ENCODE data around the gene KLF11. TPM values are rescaled to one million over a fixed set of nuclear protein-coding genes. Genes with fewer than 3 reads are reported as not detected.

Gene KLF11
- total and polyA plus RNA-seq, 9 of the 15 experiments (the other 6 are each of a cell fraction or from before 2014, with no cell fraction given): 2.1 to 13.4 (median 6.5) TPM

- CTCF ChIA-PET (ENCODE audit: low intra/inter-chr PET ratio): no interaction called here
- ATAC-seq (no peak), DNase-seq (ENCODE audit: extremely low read depth in 1 of 4, low spot score in 3 of 4) (no peak), FAIRE-seq (peak; percentile 44)
- 64% methylated on average over 5 of the region's 5 CpGs for WGBS (ENCODE audit: insufficient coverage, low coverage, missing lambda C conversion rate)
- H3K27me3 ChIP-seq (ENCODE audit: control insufficient read depth in 2 of 2, insufficient read depth in 2 of 2, low read length in 2 of 2): no peaks in the 10 kb centered on the region
- no peak overlapping the region for H2AFZ ChIP-seq (ENCODE audit: low read depth, low read length)
- no peaks in the 10 kb centered on the region for H4K20me1 ChIP-seq (replicated peaks; ENCODE audit: control insufficient read depth, insufficient read depth, low read length)
- no peaks in the 10 kb centered on the region for H3K9me1 ChIP-seq (ENCODE audit: control insufficient read depth, insufficient read depth, low read length)
- no peaks in the 10 kb centered on the region for H3K9me3 ChIP-seq (replicated peaks; ENCODE audit: control insufficient read depth, insufficient read depth, low read depth, low read length)
- intact Hi-C loops (cut with micrococcal nuclease): no loop called here
- in situ Hi-C loops (cut with MboI): no loop called here
- POLR2A ChIA-PET: no interaction called here
- H3K4me2 ChIP-seq (ENCODE audit: insufficient read depth, low read length): no peak overlapping the region
- H3K36me3 ChIP-seq (ENCODE audit: control insufficient read depth, insufficient read depth, low read length): peaks cover 4% of the 10 kb centered on the region; the same call in 2 of the 3 replicates
- peaks cover 40% of the 10 kb centered on the region for H3K79me2 ChIP-seq (ENCODE audit: control insufficient read depth, insufficient read depth, low read length)
- BruUV-seq (replicated peaks): no TSS peak
- H3K4me1 ChIP-seq (replicated peaks in 1 of 2; ENCODE audit: control insufficient read depth in 2 of 2, insufficient read depth in 2 of 2, low read length in 2 of 2): peaks cover 21 to 63% of the 10 kb centered on the region in 2 experiments
- no peak overlapping the region for H3K4me3 ChIP-seq
- peak overlapping the region in 1 of 2 experiments; percentile 80; a peak in 2 of 4 replicates for H3K9ac ChIP-seq (ENCODE audit: insufficient read depth in 1 of 2, low read depth in 2 of 2, low read length in 2 of 2)
- H3K27ac ChIP-seq (ENCODE audit: extremely low read depth, low read depth, low read length): no peak overlapping the region; the same call in 2 of the 3 replicates
- TF ChIP-seq HDGF (IDR thresholded peaks at IDR 0.05) (no peak), YBX1 (IDR thresholded peaks at IDR 0.05) (no peak), ARID2 (IDR thresholded peaks at IDR 0.05) (no peak), RAD21 (CRISPR knock-in tag; conservative IDR thresholded peaks at IDR 0.05 in 1 of 2, IDR thresholded peaks at IDR 0.05 in 1 of 2) (no peak), SMARCA4 (IDR thresholded peaks at IDR 0.05) (no peak), POLR3A (IDR thresholded peaks at IDR 0.05; ENCODE audit: borderline replicate concordance, extremely low read depth, insufficient read depth, insufficient read length) (no peak), MYC (IDR thresholded peaks at IDR 0.05; ENCODE audit: low read depth, low read length) (no peak), MYC (CRISPR knock-in tag; IDR thresholded peaks at IDR 0.05; ENCODE audit: borderline replicate concordance, low read depth) (no peak), PRMT5 (CRISPR knock-in tag; IDR thresholded peaks at IDR 0.05) (no peak), POLR2AphosphoS5 (IDR thresholded peaks at IDR 0.05; ENCODE audit: control insufficient read depth, insufficient read depth, low read depth, low read length) (no peak), THRB (CRISPR knock-in tag; conservative IDR thresholded peaks at IDR 0.05) (no peak), ZNF280B (CRISPR knock-in tag; IDR thresholded peaks at IDR 0.05) (no peak), STAT6 (CRISPR knock-in tag; IDR thresholded peaks at IDR 0.05) (no peak), ZNF431 (CRISPR knock-in tag; IDR thresholded peaks at IDR 0.05) (no peak), KDM4B (IDR thresholded peaks at IDR 0.05; ENCODE audit: borderline replicate concordance in 2 of 2, low read depth in 1 of 2) (no peak), FOXA3 (CRISPR knock-in tag; conservative IDR thresholded peaks at IDR 0.05 in 1 of 2, IDR thresholded peaks at IDR 0.05 in 1 of 2) (no peak), ZNF197 (CRISPR knock-in tag; IDR thresholded peaks at IDR 0.05; ENCODE audit: low read depth) (no peak), TEAD2 (tag; IDR thresholded peaks at IDR 0.05) (no peak), NR1H2 (CRISPR knock-in tag; IDR thresholded peaks at IDR 0.05) (no peak)
Observed at GRCh38 chr2:10035633-10036032, 7.7 kb upstream of the KLF11 start.
